Rectal smooth muscle tissue (tissue), 1 donor: ENCODE measurements around the gene PPP2R3A.
"Not testable (repeated sequence)": the region's sequence is repeated elsewhere in the genome, so short reads cannot be mapped to it uniquely, and the experiment has no call there.

Source experiments
- H3K27ac ChIP-seq: one replicate; pipeline ENCODE4 v1.7.0; 2013; ENCODE audit warnings: low read depth, low read length, inconsistent platforms
- H3K27me3 ChIP-seq: one replicate; pipeline ENCODE4 v1.7.0; 2013; ENCODE audit warnings: low read length; ENCODE audit not compliant: control insufficient read depth, insufficient read depth
- H3K36me3 ChIP-seq: one replicate; pipeline ENCODE4 v1.7.0; 2013; ENCODE audit warnings: low read length; ENCODE audit not compliant: control insufficient read depth, insufficient read depth
- H3K4me1 ChIP-seq: one replicate; pipeline ENCODE4 v1.7.0; 2013; ENCODE audit warnings: low read length; ENCODE audit not compliant: control insufficient read depth, insufficient read depth
- H3K4me3 ChIP-seq: one replicate; pipeline ENCODE4 v1.7.0; 2013; ENCODE audit warnings: low read length
- H3K9ac ChIP-seq: one replicate; pipeline ENCODE4 v1.7.0; 2013; ENCODE audit warnings: low read length

The PPP2R3A gene

DNA sequence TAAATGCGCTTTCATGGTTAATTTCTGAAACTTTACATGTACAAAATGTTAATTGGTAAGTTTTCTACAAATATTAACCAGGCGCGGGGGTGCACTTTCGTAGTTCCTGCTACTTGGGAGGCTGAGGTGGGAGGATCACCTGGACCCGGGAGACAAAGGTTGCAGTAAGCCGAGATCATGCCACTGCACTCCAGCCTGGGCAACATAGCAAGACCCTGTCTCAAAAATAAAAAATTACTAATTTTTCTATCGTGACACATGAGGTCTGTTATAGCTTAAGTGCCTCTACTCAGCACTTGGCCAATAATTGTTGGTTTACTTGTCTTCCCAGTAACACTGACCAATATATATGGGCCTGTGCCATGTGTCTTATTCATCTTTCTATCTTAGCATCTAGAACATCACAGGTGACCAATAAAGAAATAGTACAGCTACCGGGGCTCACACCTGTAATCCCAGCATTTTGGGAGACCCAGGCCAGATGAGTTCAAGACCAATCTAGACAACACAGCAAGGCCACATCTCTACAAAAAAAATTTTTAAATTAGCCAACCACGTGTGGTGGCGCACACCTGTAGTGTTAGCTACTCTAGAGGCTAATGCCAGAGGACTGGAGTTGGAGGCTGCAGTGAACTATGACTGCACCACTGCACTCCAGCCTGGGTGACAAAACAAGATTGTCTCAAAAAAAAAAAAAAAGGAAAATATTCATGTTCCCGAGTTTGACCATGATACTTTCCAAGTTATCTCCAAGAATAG, 224.5 kb downstream of the PPP2R3A start:
- Histone ChIP-seq H3K27me3 (no peaks in the 10 kb centered on the region), H3K9ac (no peak overlapping the region), H3K36me3 (no peaks in the 10 kb centered on the region), H3K27ac (no peak overlapping the region), H3K4me1 (peaks cover 13% of the 10 kb centered on the region), H3K4me3 (no peak overlapping the region)

DNA sequence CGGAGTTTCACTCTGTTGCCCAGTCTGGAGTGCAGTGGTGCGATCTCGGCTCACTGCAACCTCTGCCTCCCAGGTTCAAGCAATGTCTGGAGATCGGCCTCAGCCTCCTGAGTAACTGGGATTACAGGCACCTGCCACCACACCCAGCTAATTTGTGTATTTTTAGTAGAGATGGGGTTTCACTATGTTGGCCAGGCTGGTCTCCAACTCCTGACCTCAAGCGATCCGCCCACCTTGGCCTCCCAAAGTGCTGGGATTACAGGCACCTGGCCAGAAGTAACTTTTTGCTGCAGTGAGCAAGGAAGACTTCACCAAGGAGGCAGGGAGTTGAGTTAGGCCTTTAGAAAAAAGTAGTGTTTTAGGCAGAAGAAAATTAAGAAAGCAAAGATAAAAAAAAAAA, 226.7 kb downstream of the PPP2R3A start:
- not testable (repeated sequence) for H3K9ac ChIP-seq, H3K36me3 ChIP-seq, H3K27ac ChIP-seq, H3K27me3 ChIP-seq
- peaks cover 13% of the 10 kb centered on the region for H3K4me1 ChIP-seq
- H3K4me3 ChIP-seq: peak overlapping the region; percentile 53

DNA sequence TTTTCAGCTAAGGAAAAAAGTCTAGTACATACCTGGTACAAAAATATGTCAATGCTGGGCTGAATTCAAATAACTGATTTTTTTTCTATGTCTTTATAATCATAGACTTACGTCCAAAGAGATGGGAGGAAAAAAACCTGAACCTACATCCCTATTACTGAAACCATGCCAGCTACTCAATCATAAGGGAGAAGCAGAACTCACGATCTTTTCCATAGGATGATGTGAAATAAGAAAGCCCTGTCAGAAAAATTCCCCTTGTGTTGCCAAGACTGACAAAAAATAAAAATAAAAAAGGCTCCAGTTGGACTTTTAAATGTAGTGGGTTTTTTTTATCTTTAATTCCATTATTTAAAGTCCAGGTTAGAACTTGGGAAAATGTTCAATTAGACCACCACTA, 227.3 kb downstream of the PPP2R3A start:
- Histone ChIP-seq H3K4me1 (peaks cover 17% of the 10 kb centered on the region), H3K27me3 (no peaks in the 10 kb centered on the region), H3K9ac (peak overlapping the region; percentile 21), H3K4me3 (peak overlapping the region; percentile 85), H3K36me3 (no peaks in the 10 kb centered on the region), H3K27ac (peak overlapping the region; percentile 40)

DNA sequence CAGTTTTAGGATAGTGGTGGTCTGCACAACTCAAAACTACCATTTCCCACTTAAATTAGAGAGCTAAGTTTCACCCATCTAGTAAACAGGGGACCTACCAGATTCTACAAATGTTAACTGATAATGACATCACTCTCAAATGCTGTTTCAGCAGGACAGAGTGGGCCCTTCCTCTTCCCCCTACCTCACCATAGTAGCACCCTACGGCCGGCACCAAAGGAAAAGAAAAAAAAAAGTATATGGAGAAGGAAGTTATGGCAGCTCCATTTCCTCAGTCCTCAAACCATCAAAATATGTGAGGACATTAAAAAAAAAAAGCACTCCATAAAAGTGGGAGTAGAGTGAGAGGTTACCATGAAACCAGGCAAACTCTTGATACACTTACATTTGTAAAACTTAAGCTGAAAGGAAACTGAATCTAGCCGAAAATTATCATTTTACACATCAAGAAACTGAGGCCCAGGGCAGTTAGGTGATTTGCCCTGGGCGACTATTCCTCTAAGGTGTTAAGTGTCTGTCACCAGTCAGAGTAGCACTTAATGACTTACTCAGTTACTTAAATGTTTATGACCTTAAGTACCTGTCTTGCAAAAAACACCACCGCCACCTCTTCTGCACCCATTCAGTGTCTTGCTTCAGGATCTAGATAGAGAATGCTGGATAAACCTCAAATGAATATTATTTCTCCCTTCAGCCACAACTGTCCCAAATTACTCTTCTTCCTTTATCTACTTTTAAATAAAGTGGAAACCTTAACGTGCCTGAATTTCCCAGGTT, 227.9 kb downstream of the PPP2R3A start:
- no peaks in the 10 kb centered on the region for H3K36me3 ChIP-seq
- peak overlapping the region; percentile 21 for H3K9ac ChIP-seq
- H3K27ac ChIP-seq: peak overlapping the region; percentile 40
- H3K27me3 ChIP-seq: no peaks in the 10 kb centered on the region
- H3K4me1 ChIP-seq: peaks cover 21% of the 10 kb centered on the region
- peak overlapping the region; percentile 85 for H3K4me3 ChIP-seq

DNA sequence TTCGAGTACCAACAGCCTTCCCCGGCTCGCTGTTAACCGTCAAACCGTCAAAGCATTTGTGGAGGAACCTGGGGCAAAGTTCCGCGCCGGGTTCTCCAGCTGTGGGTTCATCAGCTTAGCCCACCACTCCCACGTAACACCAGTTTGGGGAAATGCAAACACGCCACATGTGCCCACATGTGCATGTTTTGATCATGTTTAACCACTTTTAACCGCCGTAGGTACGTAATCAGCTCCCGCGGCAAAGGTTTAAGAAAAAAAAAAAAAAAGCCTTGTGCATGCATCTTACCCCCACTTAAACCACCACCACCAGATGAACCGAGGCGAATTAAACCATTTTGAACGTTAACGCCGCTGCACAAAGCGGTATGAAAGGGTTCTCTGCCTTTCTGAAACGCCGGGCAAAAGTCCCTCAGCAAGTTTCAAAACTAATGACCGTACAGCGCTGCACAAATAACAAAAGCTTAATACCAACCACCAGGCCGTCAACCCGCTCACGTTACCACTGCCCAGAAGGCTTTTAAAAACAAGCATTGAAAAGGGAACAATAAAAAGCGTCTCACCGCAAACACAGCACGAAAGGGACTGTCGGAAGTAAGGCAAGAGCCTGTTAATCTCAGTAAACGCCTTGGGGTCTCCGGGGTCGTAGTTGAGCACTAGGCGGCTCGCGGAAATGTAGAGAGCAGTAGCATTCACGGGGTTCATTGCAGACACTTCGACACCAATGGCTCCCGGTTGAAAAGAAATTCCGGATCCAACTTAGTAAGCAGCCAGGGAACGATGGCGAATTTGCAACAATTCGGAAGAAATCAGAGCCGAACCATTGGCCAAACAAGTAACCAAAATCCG, 229.1 kb downstream of the PPP2R3A start:
- H3K27me3 ChIP-seq: no peaks in the 10 kb centered on the region
- no peaks in the 10 kb centered on the region for H3K36me3 ChIP-seq
- H3K27ac ChIP-seq: peak overlapping the region; percentile 100
- peak overlapping the region; percentile 78 for H3K9ac ChIP-seq
- H3K4me3 ChIP-seq: peak overlapping the region; percentile 85
- peaks cover 21% of the 10 kb centered on the region for H3K4me1 ChIP-seq

DNA sequence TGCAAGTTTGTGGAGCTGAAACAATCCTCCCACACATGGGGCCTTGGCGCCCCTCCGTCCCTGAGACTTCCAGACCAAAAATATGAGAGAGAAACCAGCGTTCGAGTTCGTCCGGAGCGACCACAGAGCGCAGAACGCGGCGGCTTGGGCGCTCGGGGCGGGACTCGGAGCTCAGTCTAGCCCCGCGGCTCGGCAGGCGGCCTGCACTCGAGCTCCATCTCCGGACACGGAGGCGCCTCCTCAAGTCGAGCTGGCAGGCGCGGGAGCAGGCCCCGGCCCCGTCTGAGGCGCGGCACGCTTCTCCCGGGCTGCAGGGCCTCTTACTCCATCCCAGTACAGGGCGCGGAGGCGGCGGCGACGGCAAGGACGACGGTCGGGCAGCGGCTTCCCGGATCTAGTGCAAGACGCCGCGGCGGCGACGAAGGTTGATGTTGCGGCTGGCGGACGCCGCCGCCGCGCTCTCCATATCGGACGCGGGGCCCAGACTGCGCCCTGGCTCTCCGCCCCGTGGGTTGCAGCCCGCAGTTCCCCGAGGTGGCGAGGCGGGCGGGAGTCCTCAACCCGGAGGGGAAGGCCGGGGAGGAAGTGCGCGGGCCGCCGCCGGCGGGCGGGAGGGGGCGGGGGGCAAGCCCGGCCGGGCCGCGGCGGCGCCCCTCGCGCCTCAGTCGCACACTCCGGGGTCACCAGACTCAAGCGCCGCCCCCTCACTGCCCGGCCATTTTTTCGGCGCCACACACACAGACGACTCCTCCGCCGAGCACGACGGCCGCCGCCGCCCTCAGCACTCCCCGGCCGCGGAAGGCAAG, 229.9 kb downstream of the PPP2R3A start:
- H3K4me3 ChIP-seq: peak overlapping the region; percentile 85
- H3K9ac ChIP-seq: peak overlapping the region; percentile 88

DNA sequence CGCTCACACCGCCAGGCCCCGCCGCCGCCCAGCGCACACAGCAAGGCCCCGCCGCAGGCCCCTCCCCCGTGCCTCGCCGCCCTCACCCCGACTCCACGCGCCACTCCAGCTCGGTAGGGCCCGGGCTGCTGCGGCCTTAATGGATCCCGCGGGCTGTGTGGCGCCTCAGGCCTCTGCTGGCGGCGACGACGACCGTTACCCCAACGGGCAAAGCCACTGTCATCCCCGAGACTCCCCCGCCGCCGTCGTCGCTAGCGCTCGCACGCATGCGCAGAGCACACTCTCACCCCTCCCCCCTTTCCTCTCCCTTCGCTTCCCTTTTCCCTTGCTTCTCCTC, 230.5 kb downstream of the PPP2R3A start, which contains the start of gene MSL2:
Gene MSL2, minus strand, starts transcription at position 272 of the 337 bp plus-strand sequence. CDS start 1,222 bp downstream, outside the sequence.
- no peaks in the 10 kb centered on the region for H3K36me3 ChIP-seq
- peak within 1 kb of the TSS; percentile 85 for H3K4me3 ChIP-seq
- peak within 1 kb of the TSS; percentile 100 for H3K27ac ChIP-seq
- H3K27me3 ChIP-seq: no peaks in the 10 kb centered on the region
- H3K4me1 ChIP-seq: peaks cover 21% of the 10 kb centered on the region
- peak within 1 kb of the TSS; percentile 88 for H3K9ac ChIP-seq

More for the DNA sequence above, 229.9 kb downstream of the PPP2R3A start:
- Histone ChIP-seq H3K36me3 (no peaks in the 10 kb centered on the region), H3K27ac (peak overlapping the region; percentile 100), H3K27me3 (no peaks in the 10 kb centered on the region), H3K4me1 (peaks cover 21% of the 10 kb centered on the region)

DNA sequence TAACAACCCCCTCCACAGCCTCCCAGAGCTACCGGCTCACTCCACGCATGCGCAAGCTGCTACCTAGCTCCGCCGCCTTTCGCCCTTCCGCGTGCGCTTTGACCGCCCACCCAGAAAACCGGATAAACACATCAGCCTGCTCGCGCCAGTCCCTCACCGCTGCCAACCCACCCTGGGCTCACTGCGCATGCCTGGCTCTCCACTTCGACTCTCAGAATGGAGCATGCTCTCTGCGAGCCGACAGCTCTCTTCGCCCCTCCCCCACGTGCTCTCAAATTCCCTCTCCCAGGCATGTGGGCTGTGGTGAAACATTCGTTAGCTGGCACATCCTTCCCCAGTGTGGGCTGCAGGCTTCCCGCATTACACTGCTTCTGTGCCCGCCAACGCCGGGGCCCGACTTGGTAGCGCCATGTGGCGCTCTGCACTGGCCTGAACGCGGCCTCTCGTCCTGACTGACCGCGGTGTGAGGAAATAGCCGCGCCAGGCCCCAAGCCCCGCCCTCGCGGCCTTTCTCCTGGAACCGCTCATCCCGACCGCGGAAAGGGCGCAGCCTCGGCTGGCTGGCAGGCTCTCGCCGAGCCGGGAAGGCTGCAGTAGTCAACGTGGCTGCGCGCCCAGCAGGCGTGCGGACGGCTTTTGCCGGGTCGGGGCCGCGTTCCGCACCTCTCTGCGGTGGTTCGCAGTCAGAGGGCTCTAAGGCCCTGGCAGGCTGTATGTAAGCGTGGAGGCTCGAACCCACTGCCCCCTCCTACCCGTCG, 231.1 kb downstream of the PPP2R3A start:
- Histone ChIP-seq H3K27me3 (no peaks in the 10 kb centered on the region), H3K4me3 (peak overlapping the region; percentile 85), H3K36me3 (no peaks in the 10 kb centered on the region), H3K4me1 (peaks cover 18% of the 10 kb centered on the region), H3K27ac (peak overlapping the region; percentile 100), H3K9ac (peak overlapping the region; percentile 88)

DNA sequence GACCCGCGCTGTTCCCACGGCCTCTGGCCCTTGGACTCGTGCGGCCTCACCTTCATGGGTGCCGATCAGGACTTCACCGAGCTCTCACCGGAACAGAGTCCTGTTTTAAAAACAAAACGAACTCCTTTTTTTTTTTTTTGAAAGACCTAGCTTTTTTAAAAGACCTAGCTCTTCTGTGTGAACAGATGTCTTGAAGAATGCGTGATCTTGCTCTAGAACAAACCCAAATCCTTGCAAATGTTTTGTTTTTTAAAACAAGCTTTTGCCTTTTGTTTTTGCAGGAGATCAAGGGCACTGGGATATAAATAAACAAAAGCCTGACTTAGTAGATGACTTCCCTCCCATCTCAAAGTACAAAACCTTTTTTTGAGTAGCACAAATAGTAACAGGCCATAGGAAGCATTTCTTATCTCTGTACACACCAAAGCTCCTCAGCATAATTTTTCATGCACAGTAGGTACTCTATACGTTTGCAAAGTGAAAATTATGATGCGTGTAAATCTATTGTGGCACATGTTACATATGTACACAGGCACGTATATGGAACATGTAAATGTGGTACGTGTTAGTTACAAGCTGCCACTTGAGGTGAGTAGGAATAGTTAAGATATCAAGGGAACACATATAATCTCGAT, 231.7 kb downstream of the PPP2R3A start:
- peak overlapping the region; percentile 100 for H3K27ac ChIP-seq
- H3K4me3 ChIP-seq: peak overlapping the region; percentile 85
- no peaks in the 10 kb centered on the region for H3K27me3 ChIP-seq
- H3K9ac ChIP-seq: peak overlapping the region; percentile 50
- peaks cover 14% of the 10 kb centered on the region for H3K4me1 ChIP-seq
- no peaks in the 10 kb centered on the region for H3K36me3 ChIP-seq
